CD14-positive monocyte (primary cell): ENCODE measurements around the gene SPARC. TPM values are rescaled to one million over a fixed set of nuclear protein-coding genes. Genes with fewer than 3 reads are reported as not detected.

Source experiments
- DNase-seq, 3 donors: peaks; one replicate each; pipeline ENCODE4 v3.0.0-alpha.2; 2011 to 2022
- H2AFZ ChIP-seq: 2 replicates; pipeline ENCODE4 v1.6.0; 2012; ENCODE audit warnings: mild to moderate bottlenecking, low read depth, low read length, inconsistent platforms; ENCODE audit not compliant: insufficient read depth, poor library complexity, severe bottlenecking
- H3K27ac ChIP-seq, 2 donors: 1 replicate in 1 of 2; 2 replicates in 1 of 2; pipeline ENCODE4 v1.5.1; 2012 to 2013; ENCODE audit warnings: low read length in 2 of 2, control low read depth in 1 of 2, inconsistent platforms in 1 of 2, low read depth in 1 of 2, mild to moderate bottlenecking in 1 of 2
- H3K27me3 ChIP-seq, 2 donors: one replicate each; pipeline versions ENCODE4 v1.6.0 to v1.6.1; 2011 to 2013; ENCODE audit warnings: low read length in 2 of 2; ENCODE audit not compliant: control insufficient read depth in 2 of 2, insufficient read depth in 2 of 2
- H3K36me3 ChIP-seq, 2 donors: replicated peaks in 1 of 2; 1 replicate in 1 of 2; 2 replicates in 1 of 2; pipeline versions ENCODE4 v1.5.1 to v1.6.1; 2012 to 2013; ENCODE audit warnings: low read length in 2 of 2, control low read depth in 1 of 2, inconsistent platforms in 1 of 2, mild to moderate bottlenecking in 1 of 2; ENCODE audit not compliant: insufficient read depth in 2 of 2, control insufficient read depth in 1 of 2
- H3K4me1 ChIP-seq, 2 donors: 1 replicate in 1 of 2; 2 replicates in 1 of 2; pipeline versions ENCODE4 v1.5.1 to v1.6.1; 2012 to 2013; ENCODE audit warnings: low read length in 2 of 2, control low read depth in 1 of 2, inconsistent platforms in 1 of 2, mild to moderate bottlenecking in 1 of 2, moderate library complexity in 1 of 2; ENCODE audit not compliant: insufficient read depth in 2 of 2, control insufficient read depth in 1 of 2
- H3K4me2 ChIP-seq: replicated peaks from 2 replicates; pipeline ENCODE3; 2012; ENCODE audit warnings: low read length, moderate library complexity, mild to moderate bottlenecking; ENCODE audit not compliant: poor library complexity, severe bottlenecking; ENCODE audit errors: extremely low read depth
- H3K4me3 ChIP-seq, 3 experiments: fragments of 200-600 bp in 1 of 3; sonication (generic) in 1 of 3; replicated peaks in 1 of 3; 1 replicate in 2 of 3; 2 replicates in 1 of 3; pipeline ENCODE4 v1.5.1; 2011 to 2013; ENCODE audit warnings: low read length in 3 of 3, mild to moderate bottlenecking in 3 of 3, control low read depth in 2 of 3, low read depth in 2 of 3, inconsistent platforms in 1 of 3, moderate library complexity in 1 of 3
- H3K79me2 ChIP-seq: 2 replicates; pipeline ENCODE4 v1.6.0; 2012; ENCODE audit warnings: mild to moderate bottlenecking, control low read depth, inconsistent platforms, low read length, moderate library complexity; ENCODE audit not compliant: insufficient read depth
- H3K9ac ChIP-seq: 2 replicates; pipeline ENCODE4 v1.6.0; 2017; ENCODE audit warnings: low read length, mild to moderate bottlenecking; ENCODE audit not compliant: insufficient read depth, poor library complexity, severe bottlenecking
- H3K9me3 ChIP-seq, 2 donors: replicated peaks in 1 of 2; 1 replicate in 1 of 2; 2 replicates in 1 of 2; pipeline versions ENCODE4 v1.5.1 to v1.6.1; 2012 to 2013; ENCODE audit warnings: low read length in 2 of 2, control low read depth in 1 of 2; ENCODE audit not compliant: control insufficient read depth in 1 of 2, insufficient read depth in 1 of 2
- H4K20me1 ChIP-seq: 2 replicates; pipeline ENCODE4 v1.6.0; 2012; ENCODE audit warnings: mild to moderate bottlenecking, low read length, control low read depth, moderate library complexity; ENCODE audit not compliant: insufficient read depth
- H3K27ac Mint-ChIP-seq, 7 donors: one replicate each; pipeline ENCODE4 v1.8.0; 2020; ENCODE audit warnings: mild to moderate bottlenecking in 7 of 7, mixed read lengths in 7 of 7, moderate library complexity in 6 of 7, inconsistent platforms in 2 of 7
- H3K27me3 Mint-ChIP-seq, 3 donors: one replicate each; pipeline ENCODE4 v1.8.0; 2021 to 2022; ENCODE audit warnings: low read depth in 3 of 3, mild to moderate bottlenecking in 3 of 3, mixed read lengths in 3 of 3, moderate library complexity in 3 of 3, inconsistent platforms in 1 of 3
- H3K36me3 Mint-ChIP-seq, 2 donors: one replicate each; pipeline ENCODE4 v1.8.0; 2020; ENCODE audit warnings: mixed read lengths in 2 of 2, inconsistent platforms in 1 of 2, mild to moderate bottlenecking in 1 of 2
- H3K4me1 Mint-ChIP-seq: one replicate; pipeline ENCODE4 v1.8.0; 2020; ENCODE audit warnings: mild to moderate bottlenecking, mixed read lengths
- H3K4me3 Mint-ChIP-seq, 2 donors: one replicate each; pipeline ENCODE4 v1.8.0; 2020; ENCODE audit warnings: mild to moderate bottlenecking in 2 of 2, mixed read lengths in 2 of 2, moderate library complexity in 1 of 2
- H3K9me3 Mint-ChIP-seq, 7 donors: one replicate each; pipeline ENCODE4 v1.8.0; 2020 to 2022; ENCODE audit warnings: mixed read lengths in 7 of 7, mild to moderate bottlenecking in 6 of 7, moderate library complexity in 6 of 7, inconsistent platforms in 2 of 7
- WGBS: methylation state at CpG from one replicate; pipeline ENCODE4 v1.1.5; 2013; ENCODE audit warnings: missing lambda C conversion rate; ENCODE audit not compliant: insufficient coverage; 5-methylcytosine and 5-hydroxymethylcytosine counted together
- intact Hi-C, 2 donors: fragments of 100-400 bp; cut with micrococcal nuclease; formaldehyde crosslinking; loops; one replicate each; pipeline versions ENCODE4 v1.15.0 to v1.15.1; 2023
- polyA plus RNA-seq, 3 donors: library from polyadenylated mRNA; depleted of rRNA in 1 of 3; unstranded in 2 of 3; stranded (reverse) in 1 of 3; fragments of 300-500 nt in 2 of 3; fragments of >200 nt in 1 of 3; fragmentation: Illumina TruSeq in 2 of 3; gene quantifications; 1 replicate in 2 of 3; 2 replicates in 1 of 3; pipeline ENCODE4 v1.2.3, GENCODE V29; 2012 to 2021
- TF ChIP-seq, protein P1 (sequence below): fragments of 200-600 bp; IDR thresholded peaks from one replicate; pipeline ENCODE4 v1.8.0; 2022; ENCODE audit warnings: antibody characterized with exemption, mild to moderate bottlenecking

Gene SPARC
- polyA plus RNA-seq, 3 donors, result 3.0 to 19.7 (median 10.7) TPM

DNA sequence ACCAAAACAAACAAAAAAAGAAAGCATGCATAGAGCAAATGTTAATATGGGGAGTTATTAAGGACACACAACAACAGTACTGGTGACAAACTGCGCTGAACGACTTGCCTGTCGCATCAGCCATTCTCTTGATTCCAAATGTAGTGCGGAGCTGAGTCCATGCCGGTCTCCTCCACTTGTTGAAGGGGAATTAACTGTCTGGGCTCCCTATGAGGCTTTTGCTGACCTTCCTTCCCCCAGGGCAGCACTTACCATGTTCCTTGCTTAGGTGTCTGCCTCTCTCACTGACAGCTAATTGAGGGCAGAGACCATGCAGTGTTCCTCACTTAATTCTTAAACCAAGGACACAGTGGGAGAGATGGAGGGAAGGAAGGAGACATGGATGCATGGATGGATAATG, 54.8 kb downstream of the SPARC start:
- DNase-seq, result no peak
- no peak overlapping the region for H3K4me3 ChIP-seq
- peaks cover 11% of the 10 kb centered on the region for H3K4me1 Mint-ChIP-seq
- no peak overlapping the region for H2AFZ ChIP-seq
- H4K20me1 ChIP-seq, result no peaks in the 10 kb centered on the region
- TF ChIP-seq, protein P1, sequence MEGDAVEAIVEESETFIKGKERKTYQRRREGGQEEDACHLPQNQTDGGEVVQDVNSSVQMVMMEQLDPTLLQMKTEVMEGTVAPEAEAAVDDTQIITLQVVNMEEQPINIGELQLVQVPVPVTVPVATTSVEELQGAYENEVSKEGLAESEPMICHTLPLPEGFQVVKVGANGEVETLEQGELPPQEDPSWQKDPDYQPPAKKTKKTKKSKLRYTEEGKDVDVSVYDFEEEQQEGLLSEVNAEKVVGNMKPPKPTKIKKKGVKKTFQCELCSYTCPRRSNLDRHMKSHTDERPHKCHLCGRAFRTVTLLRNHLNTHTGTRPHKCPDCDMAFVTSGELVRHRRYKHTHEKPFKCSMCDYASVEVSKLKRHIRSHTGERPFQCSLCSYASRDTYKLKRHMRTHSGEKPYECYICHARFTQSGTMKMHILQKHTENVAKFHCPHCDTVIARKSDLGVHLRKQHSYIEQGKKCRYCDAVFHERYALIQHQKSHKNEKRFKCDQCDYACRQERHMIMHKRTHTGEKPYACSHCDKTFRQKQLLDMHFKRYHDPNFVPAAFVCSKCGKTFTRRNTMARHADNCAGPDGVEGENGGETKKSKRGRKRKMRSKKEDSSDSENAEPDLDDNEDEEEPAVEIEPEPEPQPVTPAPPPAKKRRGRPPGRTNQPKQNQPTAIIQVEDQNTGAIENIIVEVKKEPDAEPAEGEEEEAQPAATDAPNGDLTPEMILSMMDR, result no peak
- H3K27me3 ChIP-seq, result peaks cover 0 to 4% of the 10 kb centered on the region in 2 donors
- intact Hi-C loops, result no loop called here
- no peaks in the 10 kb centered on the region for H3K36me3 ChIP-seq
- no peaks in the 10 kb centered on the region for H3K79me2 ChIP-seq
- H3K27ac ChIP-seq, result no peak overlapping the region
- no peak overlapping the region for H3K4me2 ChIP-seq
- H3K36me3 Mint-ChIP-seq, result no peaks in the 10 kb centered on the region
- H3K27me3 Mint-ChIP-seq, result peaks cover 11 to 24% (median 20%) of the 10 kb centered on the region in 3 donors
- WGBS, result no CpG with 5 or more reads among the region's 5 CpGs
- H3K9ac ChIP-seq, result no peak overlapping the region
- H3K9me3 ChIP-seq, result no peaks in the 10 kb centered on the region
- no peak overlapping the region for H3K27ac Mint-ChIP-seq
- H3K9me3 Mint-ChIP-seq, result peaks cover 0 to 8% (median 0%) of the 10 kb centered on the region in 7 donors
- no peak overlapping the region for H3K4me3 Mint-ChIP-seq
- H3K4me1 ChIP-seq, result peaks cover 6% of the 10 kb centered on the region in 2 donors

DNA sequence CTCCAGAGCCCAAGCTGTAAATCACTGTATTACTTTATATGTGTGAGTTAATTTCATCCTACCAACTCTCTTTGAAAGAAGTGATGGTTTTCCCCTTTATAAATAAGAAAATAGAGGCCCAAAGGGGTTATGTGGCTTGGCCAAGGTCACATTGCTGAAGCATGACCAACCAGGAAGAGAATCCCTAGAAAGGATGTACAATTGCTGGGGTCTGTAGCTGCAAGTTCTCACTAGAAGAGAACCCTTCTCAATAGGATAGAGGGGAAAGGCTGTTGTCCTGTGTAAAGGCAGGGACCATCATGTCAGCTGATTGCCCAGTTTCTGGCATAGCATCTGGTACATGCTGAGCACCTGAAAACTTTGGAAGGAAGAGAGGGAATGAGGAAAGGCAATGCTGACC, 56.6 kb downstream of the SPARC start:
- no peak overlapping the region for H2AFZ ChIP-seq
- Mint-ChIP-seq H3K36me3 (no peaks in the 10 kb centered on the region), H3K27ac (no peak overlapping the region), H3K27me3 (peaks cover 6 to 13% (median 8%) of the 10 kb centered on the region in 3 donors), H3K4me1 (peaks cover 11% of the 10 kb centered on the region), H3K9me3 (peaks cover 0 to 4% (median 0%) of the 10 kb centered on the region in 7 donors), H3K4me3 (no peak overlapping the region)
- H3K9ac ChIP-seq, result no peak overlapping the region
- H4K20me1 ChIP-seq, result no peaks in the 10 kb centered on the region
- no peaks in the 10 kb centered on the region for H3K9me3 ChIP-seq
- TF ChIP-seq, protein P1, result no peak
- no peak overlapping the region for H3K27ac ChIP-seq
- H3K79me2 ChIP-seq, result no peaks in the 10 kb centered on the region
- no peak overlapping the region for H3K4me3 ChIP-seq
- no peak overlapping the region for H3K4me2 ChIP-seq
- no peak for DNase-seq
- H3K36me3 ChIP-seq, result no peaks in the 10 kb centered on the region
- intact Hi-C loops, result no loop called here
- H3K27me3 ChIP-seq, result no peaks in the 10 kb centered on the region
- H3K4me1 ChIP-seq, result peaks cover 6% of the 10 kb centered on the region in 2 donors
